NCI-H2196 (cell line): ENCODE data around the gene KIAA1671.

Experiments
- DNase-seq: peaks from one replicate; lab custom pipeline; 2025; ENCODE audit not compliant: unreplicated experiment; lab: John Stamatoyannopoulos, UW

Gene KIAA1671

DNA sequence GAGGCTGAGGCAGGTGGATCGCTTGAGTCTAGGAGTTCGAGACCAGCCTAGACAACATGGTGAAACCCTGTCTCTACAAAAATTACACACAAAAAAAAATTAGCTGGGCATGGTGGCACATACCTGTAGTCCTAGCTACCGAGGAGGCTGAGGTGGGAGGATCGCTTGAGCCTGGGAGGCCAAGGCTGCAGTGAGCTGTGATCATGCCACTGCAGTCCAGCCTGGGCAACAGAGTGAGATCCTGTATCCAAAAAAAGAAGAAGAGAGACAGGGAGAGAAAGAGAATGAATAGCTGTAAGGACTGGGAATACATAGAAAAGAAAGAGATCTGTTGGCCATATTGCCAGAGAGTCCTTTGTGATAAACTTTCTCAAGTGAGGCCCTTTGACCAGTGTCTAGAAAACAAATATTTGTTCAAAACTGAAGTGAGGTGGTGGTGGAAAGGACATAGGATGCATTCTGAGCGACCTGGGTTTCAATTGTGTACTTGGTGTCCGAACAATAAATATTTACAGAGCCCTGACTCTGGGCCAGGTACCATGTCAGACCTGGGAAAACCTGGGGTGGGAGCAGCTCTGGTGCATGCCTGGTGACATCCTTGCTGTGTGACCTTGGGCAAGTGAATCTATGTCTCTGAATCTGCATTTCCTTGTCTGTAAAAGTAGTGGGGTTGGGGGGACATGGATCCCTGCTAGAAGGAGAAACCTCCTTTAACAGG, 157.5 kb downstream of the KIAA1671 start:
- DNase-seq = peak; percentile 22

DNA sequence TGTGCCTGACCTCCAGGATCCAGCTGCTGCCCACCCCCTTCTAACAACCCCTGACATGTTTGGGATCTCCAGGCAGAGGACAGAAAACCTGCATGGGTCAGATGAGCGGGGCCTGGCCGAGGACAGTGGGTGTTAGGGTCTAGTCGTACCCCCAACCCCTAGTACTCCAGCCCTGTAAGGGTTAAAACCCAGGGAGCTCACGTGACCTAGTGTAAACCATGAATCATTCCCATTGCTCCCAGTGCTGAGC, 158.0 kb downstream of the KIAA1671 start:
- no peak for DNase-seq

DNA sequence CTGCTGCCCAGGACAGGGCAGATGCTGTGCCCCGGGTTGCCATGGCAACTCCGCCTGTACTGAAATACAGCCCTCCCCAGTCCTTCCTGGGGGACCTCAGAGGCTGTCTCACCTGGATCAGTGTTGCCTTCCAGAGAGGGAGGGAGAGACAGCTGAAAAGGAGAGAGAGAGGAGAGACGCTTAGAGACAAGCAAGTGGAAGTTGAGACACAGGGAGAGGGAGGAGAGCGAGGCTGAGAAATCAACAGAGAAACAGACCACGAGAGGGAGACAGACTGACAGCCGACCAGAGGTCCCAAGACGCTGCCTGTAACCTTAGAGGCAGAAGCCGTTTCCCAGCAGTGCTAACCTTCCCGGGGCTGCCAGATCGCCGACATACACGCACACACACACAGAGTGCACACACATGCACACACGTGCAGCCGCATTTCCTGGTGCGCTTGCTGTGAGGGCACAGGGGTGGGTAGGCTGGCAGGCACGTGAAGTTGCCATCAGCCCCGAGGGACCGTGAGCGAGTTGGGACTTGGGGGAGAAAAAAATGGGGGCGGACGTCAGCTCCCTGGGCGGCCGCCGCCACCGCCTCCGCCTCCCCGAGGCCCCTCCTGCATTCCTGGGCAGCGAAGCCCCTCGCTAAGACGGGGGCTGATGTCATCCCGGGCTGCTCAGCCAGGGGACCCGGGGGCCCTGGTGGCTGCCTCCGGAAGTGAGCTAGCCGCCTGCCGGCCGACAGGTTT, 158.5 kb downstream of the KIAA1671 start:
- DNase-seq = peak; percentile 76

DNA sequence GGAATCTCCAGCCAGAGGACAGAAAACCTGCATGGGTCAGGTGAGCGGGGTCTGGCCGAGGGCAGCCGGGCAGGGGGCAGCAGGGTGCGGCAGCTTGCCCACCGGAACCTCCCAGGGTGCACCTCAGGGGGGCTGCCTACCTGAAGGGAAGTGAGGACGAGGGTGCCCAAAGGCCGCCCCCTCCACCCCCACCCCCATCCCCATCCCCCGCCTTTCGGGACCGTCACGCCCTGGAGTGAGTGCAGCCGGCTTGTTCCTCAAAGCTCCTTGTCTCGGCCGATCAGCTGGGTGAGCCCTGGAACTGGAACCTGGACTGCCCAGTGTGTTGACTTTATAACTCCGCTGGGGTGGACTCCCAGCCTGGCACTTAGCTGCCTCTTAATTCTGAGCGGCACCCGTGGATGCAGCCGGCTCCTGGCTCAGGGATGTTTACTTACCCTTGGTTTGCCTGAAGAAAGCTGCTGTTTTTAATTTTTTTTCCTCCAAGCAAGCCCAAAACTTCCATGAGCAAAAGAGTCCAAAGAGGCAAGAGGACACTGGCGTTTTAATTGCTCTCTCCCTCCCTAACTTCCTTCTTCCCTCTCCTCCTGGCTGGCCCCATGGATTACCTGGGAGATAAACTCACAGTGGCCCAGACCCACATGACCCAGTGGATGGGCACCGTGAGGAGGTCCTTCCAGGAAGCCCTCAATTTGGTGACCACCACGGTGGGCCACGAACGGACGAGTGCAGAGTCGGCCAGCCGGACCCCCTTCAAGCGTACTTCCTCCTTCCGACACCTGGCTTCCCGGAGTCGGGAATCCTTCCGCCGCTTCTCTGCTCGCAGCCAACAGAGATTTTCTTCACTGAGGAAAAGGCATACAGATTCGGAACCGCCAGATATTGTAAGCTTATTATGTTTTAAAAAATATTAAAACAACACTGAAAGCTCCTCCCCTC, 159.3 kb downstream of the KIAA1671 start:
- no peak for DNase-seq

DNA sequence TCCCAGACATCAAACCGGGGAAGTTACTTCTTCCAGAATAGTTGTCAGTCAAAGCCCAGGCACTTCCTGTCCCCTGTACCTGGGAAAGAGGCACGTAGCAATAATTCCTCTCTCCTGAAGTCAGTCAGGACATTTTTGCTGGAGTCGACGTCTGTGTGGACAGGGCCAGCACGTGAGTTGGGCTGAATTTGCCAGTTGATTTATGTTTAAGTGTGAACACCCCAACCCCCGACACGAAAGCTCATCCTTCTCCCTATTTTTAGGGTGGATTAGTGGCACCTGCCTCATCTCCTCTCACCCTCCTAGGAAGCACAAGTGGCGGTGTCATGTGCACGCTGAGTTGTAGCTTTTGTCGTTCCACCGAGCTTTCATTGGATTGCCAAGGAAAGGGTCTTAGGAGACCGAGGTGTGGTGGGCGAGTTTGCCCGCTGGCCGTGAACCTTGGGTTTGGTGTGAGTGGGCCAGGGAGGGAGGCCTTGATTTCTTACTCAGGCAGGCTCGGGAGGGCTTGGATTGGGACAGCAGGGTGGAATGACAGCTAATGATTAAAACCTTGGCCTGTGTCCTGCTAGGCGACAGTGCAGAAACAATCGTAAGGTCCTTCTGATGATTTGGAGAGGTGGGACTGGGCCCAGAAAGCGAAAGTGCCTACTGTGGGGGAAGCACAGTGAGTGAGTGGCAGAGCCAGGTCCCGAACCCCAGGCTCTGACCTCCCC, 160.2 kb downstream of the KIAA1671 start:
- no peak for DNase-seq

DNA sequence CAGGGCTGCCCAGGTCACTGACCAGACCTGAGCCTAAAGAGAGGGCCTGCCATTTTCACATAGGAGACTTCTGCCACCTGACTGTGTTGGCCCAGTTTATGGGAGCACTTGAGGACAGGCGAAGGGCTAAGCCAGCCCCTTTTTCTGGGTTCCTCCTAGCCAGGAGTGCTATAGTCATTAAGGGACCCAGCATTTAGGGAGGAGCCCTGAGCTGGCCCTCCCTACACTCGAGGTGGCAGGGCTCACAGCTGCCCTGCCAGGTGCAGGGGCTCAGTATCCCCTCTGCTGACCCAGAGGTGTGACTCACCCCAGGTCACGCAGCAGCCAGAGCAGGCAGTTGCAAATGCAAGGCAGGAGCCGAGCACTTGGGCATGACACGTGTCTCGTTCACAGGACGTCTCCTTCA, 160.8 kb downstream of the KIAA1671 start:
- DNase-seq = no peak

DNA sequence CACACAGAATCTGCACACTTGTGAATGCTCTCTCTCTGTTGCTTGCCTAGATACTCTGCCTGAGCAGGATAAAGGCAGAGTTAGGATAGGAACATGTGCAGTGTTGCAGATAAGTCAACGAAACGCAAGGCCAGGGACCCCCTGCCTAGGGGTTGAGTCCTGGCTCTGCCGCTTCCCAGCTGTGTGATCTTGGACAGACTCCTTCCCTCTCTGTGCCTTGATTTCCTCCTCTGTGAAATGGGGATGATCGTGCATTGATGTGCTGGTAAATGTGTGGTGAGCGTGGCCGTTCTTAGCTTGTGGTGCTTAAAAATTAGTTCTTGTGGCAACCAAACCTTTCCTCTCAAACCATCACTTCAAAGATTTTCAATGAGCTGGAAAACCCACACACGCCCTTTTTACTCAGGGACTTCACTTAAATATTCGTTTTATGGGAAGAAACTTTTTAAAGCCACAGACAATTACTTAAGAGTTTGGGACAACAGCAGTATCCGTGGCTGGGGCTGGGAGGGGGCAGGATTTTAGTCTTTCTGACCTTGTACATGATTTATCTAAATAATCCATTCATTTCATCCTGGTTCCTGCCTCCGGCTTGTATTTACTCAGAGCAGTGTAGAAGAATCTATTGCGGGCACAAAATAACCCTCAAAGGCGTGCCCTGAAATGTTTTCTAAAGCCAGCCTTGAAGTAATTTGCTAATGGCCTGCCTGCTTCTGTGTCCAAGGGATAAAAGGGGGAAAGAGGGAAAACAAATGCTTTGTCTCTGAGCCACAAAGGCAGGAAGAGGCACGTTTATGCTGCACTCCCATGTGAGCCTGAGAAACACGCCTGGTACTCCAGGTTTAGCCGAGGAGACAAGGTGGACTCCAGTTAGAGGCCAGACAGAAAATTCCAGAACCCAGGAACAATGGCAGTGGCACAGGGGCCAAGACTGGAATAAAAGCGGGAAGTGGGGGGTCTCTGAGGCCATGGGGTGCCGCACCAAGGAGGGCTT, 162.2 kb downstream of the KIAA1671 start:
- DNase-seq = no peak

DNA sequence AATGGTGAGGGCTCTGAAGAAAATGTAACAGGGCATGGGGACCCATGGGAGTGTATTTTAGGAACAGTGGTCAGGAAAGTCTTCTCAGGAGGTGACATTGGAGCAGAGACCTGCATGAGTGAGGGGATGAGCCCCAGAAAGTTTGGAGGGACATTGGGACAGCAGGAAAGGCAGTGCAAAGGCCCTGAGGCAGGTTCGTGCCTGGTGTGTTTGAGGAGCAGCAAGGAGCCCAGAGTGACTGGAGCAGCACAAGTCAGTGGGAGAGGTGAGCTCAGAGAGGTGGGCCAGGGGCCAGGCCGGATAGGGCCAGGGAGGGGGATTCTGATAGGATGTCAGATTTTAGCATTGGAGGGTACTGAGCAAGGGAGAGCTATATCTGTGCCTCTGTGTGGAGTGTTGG, 167.1 kb downstream of the KIAA1671 start:
- DNase-seq = no peak

DNA sequence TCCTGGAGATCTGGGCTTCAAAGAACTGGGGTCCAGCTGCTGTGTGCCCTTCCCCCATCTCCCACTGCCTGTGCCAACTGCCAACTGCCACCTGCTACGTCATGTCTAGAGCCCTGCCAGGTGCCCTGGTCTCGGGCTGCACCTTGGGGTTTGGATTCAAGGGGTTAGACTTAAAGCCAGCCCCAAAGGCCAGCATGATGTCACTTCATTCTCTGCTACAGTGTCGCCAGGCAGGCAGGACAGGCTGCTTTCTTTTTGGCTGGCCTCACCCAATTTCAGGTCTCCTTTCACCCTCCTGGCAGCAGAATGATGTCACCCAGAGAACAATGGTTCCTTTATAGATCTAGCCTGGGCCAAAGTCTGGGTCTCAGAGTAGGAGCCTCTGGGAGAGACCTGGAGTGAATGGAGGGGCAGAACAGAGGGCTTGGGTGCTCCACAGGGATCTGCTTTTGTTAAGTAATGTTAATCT, 167.6 kb downstream of the KIAA1671 start:
- DNase-seq = peak; percentile 70

DNA sequence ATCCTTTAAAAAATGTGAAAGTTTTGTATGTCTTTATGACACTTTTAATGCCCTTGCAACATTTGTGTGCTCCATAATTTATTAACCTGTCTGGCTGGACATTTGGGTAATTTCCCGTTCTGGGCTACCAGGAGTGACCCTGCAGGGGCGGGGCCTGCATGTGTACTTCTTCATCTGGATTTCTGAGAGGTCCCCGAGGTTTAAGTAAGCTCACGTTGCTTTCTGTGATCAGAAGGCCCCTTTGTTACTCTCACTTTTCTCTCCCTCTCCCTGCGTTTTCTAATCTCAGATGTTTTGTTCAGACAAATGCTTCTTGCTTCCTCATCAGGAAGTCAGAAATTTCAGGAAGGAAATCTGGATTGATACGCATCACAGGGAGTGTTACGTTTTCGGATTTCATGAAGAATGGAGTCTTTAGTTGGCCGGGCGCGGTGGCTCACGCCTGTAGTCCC, 168.3 kb downstream of the KIAA1671 start:
- DNase-seq = no peak

DNA sequence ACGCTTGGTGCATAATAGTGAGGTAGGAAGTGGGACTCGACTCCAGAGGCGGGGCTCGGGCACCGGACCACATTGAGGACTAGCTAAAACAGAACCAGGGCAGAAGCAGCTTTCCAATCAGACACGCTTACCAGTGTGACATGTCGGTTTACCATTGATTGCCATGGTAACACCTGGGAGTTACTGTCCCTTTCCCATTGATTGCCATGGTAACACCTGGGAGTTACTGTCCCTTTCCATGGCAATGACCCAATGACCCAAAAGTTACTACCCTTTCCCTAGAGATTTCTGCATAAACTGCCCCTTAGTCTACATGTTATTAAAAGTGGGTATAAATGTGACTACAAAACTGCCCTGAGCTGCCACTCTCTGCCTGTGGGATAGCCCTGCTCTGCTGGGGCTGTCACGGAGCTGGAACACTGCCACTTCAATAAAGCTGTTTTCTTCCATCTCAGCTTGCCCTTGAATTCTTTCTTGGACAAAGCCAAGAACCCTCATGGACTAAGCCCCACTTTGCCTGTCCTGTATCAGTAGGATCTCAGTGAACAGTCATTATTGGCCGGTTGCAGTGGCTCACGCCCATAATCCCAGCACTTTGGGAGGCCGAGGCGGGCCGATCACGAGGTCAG, 169.7 kb downstream of the KIAA1671 start:
- DNase-seq = no peak

DNA sequence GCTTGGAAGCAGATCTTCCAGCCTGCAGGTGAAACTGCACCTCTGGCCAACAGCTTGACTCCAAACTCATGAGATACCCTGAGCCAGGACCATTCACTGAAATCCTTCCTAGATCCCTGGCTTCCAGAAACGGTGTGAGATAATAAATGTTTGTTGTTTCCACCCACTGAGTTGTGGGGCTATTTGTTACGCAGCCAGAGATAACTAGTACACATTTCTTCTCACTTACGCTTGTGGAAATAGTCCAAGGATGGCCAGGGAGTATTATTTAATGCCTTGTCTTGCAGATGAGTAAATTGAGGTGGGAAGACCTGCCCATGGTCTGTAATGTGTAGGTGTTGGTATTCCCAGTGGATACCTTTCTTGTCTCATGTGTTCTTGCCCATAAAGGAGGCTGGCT, 171.2 kb downstream of the KIAA1671 start:
- DNase-seq = no peak

DNA sequence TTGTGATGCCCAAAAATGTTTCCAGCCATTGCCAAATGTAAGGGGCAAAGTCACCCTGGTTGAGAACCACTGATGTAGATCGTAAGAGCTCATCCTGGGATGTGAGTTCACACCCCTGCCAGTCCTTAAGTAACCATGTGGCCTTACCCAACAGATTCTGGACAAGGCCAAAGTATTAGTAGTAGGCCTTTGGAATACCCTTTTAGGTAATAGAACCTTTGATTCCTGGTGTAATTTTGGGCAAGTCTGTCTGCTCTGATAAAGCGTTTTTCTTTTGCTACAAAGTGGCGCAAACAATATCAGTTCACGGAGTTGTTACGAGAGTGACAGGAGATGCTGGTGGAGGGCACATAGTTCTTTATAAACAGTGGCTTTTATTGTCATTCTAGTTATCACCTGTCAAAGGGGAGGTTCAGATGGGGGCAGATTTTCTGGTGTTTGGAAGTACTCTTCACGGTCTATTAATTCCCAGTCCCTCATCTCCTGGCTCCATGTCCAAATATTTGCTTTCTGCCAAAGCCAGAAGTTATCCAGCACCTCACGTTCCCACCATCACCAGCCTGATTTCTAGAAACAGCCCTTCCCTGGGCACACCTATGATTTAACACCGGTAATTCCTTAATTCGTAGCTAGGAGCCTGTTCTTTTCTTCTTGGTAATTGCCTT, 173.3 kb downstream of the KIAA1671 start:
- DNase-seq = no peak

DNA sequence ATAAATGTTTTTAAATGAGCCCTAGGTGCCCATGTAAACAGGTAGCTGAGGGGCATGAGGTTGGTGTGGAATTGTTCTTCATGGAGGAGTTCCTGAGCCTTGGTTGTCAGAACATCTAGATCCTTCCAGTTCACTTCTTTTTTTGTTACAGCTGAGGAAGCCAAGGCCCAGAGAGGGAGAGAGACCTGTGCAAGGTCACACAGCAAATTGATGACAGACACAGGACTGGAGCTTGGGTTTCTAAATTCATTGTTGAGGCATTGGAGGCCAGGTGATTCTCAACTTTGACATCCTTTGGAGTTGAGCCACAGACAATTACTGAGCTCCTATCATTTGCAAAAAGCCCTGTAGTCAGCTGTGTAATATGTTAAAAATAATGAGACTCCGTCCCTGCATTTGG, 174.0 kb downstream of the KIAA1671 start:
- no peak for DNase-seq

DNA sequence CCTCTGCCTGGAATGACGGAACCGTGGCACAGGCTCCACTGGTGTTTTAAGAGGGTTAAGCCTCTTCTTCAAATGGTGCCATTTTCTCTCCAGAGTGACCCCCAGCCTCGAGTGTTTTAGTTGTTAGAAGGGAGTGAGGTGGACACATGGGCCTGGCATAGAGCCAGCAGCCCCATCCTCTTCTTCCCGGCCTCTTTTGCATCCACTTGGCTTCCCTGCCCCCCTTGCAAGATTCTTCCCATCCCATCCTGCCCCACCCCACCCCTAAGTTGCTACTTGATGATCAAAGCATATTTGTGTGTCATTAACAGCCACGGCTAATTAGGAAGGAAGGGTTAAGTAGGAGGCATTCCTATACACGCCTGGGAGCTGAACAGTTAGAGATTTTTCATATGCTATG, 174.8 kb downstream of the KIAA1671 start:
- no peak for DNase-seq

DNA sequence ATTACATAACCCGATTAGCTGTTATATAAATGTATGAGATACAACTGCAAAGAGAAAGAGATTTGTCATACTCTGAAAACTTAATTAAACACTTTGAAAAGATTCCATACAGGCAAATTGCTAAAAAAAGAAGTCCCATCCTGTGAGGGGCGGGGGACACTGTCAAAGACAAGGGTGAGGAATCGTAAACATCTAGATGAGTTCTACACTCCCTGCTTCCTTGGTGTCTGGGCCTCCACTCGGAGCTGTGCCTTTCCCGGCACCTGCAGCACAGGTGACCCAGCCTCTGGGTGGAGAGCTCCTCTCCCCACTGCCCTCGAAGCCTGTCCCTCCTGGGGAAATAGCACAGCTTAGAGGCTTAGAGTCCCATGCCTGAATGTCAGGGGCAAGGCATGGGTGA, 177.9 kb downstream of the KIAA1671 start:
- no peak for DNase-seq

DNA sequence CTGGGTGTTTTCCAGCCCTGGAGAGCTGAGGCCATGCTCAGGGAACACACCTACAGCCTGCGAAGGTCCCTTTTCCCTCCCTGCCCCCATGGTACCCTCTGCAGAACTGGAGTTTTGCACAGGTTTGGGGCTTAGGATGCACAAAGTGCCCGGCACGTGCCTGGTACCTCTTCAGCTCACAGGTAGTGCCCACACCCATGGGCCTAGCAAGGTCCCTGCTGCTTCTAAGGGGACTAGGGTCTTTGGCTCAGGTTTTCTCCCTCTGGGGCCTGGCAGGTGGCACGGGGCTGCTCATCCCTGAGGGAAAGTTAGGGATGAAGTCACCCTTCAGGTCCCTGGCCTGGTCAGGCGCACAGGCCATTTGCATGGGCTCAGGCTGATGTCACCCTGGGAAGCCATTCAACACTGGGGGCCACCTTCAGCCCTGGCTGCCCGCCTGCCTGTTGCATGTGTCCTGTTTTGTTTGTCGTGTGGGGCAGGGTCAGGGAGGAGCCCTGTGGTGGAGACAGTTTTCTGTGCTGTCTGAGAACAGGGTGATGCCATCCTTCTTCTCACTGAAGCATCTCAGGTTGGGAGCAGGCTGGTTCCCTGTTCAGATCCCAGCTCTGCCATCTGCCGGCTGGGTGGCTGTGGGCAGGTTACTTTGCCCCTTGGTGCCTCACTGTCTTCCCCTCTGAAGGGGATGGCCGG, 178.8 kb downstream of the KIAA1671 start:
- no peak for DNase-seq

DNA sequence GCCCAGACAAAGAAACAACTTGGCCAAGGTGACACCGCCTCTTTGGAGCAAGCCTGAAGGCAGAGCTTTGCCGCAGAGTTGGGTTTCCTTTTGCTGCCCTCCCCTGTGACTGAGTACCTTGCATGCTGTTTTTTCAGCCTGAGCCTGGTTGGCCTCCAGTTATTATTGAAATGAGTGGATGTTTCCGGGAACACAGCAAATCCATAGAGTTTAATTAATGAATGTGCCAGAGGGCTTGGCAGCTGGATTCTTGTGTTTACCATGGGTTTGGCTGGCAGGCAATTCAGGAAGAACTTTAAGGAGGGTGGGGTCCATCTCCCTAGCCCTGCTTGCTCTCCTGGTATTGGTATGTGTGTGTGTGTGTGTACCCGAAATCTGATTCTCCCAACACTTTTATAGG, 181.5 kb downstream of the KIAA1671 start:
- peak; percentile 40 for DNase-seq
